Cerebellar cortex (tissue), 1 donor: ENCODE results near the gene RPL19.

ENCODE experiments used
- DNase-seq: peaks from one replicate; pipeline ENCODE4 v3.0.0-alpha.2; 2015; ENCODE audit warnings: low spot score

The RPL19 gene

GRCh38 chr17:39223907-39224777, 24.1 kb downstream of the RPL19 start:
- no peak for DNase-seq

- no peak for DNase-seq
Measured at GRCh38 chr17:39224778-39225307, 24.8 kb downstream of the RPL19 start.

GRCh38 chr17:39225308-39225958, 25.4 kb downstream of the RPL19 start, which contains the start of gene STAC2:
STAC2 (minus strand) TSS chr17:39225945; CDS start chr17:39225502, 443 bp downstream.
- no peak for DNase-seq

GRCh38 chr17:39225959-39226683, 26.0 kb downstream of the RPL19 start:
- DNase-seq, result peak; percentile 78

GRCh38 chr17:39227364-39227919, 27.4 kb downstream of the RPL19 start:
- no peak for DNase-seq

GRCh38 chr17:39229274-39229913, 29.3 kb downstream of the RPL19 start:
- DNase-seq, result no peak

GRCh38 chr17:39230361-39230760, 30.3 kb downstream of the RPL19 start:
- no peak for DNase-seq

- DNase-seq, result no peak
Measured at GRCh38 chr17:39231091-39231561, 31.0 kb downstream of the RPL19 start.

- DNase-seq, result no peak
Measured at GRCh38 chr17:39231591-39232551, 31.8 kb downstream of the RPL19 start.

GRCh38 chr17:39235555-39236449, 35.7 kb downstream of the RPL19 start:
- peak; percentile 84 for DNase-seq

- DNase-seq, result no peak
Measured at GRCh38 chr17:39236450-39236927, 36.4 kb downstream of the RPL19 start.

- no peak for DNase-seq
Measured at GRCh38 chr17:39236981-39237441, 36.9 kb downstream of the RPL19 start.

GRCh38 chr17:39237586-39237985, 37.5 kb downstream of the RPL19 start:
- DNase-seq, result no peak

GRCh38 chr17:39238311-39238972, 38.4 kb downstream of the RPL19 start:
- peak; percentile 38 for DNase-seq

- peak; percentile 47 for DNase-seq
Measured at GRCh38 chr17:39239640-39240314, 39.7 kb downstream of the RPL19 start.

GRCh38 chr17:39240631-39241030, 40.5 kb downstream of the RPL19 start:
- DNase-seq, result no peak

GRCh38 chr17:39243155-39243554, 43.1 kb downstream of the RPL19 start:
- no peak for DNase-seq
